Trophoblast cell (in vitro differentiated cells and primary cell): ENCODE results near the gene LRRC8D.

Source experiments
- DNase-seq, 2 donors: peaks; one replicate each; pipeline ENCODE4 v3.0.0-alpha.2; 2016
- H2AFZ ChIP-seq: 2 replicates; pipeline ENCODE4 v1.6.1; 2013; ENCODE audit warnings: low read length, moderate library complexity, mild to moderate bottlenecking; ENCODE audit not compliant: insufficient read depth, poor library complexity
- H2AK5ac ChIP-seq: 2 replicates; pipeline ENCODE4 v1.6.1; 2013; ENCODE audit warnings: mild to moderate bottlenecking, low read length
- H2BK120ac ChIP-seq: 2 replicates; pipeline ENCODE4 v1.6.1; 2013; ENCODE audit warnings: low read length, mild to moderate bottlenecking, moderate library complexity; ENCODE audit not compliant: insufficient read depth, poor library complexity
- H2BK12ac ChIP-seq: 2 replicates; pipeline ENCODE4 v1.6.1; 2013; ENCODE audit warnings: mild to moderate bottlenecking, low read length, moderate library complexity
- H2BK5ac ChIP-seq: 2 replicates; pipeline ENCODE4 v1.6.1; 2013; ENCODE audit warnings: low read length, low read depth, moderate library complexity, mild to moderate bottlenecking; ENCODE audit not compliant: poor library complexity
- H3K14ac ChIP-seq: 2 replicates; pipeline ENCODE4 v1.6.1; 2013; ENCODE audit warnings: mild to moderate bottlenecking, low read length
- H3K18ac ChIP-seq: 2 replicates; pipeline ENCODE4 v1.6.1; 2013; ENCODE audit warnings: mild to moderate bottlenecking, low read length
- H3K23ac ChIP-seq: 2 replicates; pipeline ENCODE4 v1.6.1; 2013; ENCODE audit warnings: low read length
- H3K27ac ChIP-seq: 2 replicates; pipeline ENCODE4 v1.5.1; 2013; ENCODE audit warnings: low read depth, mild to moderate bottlenecking, inconsistent platforms, low read length, moderate library complexity
- H3K27me3 ChIP-seq: 2 replicates; pipeline ENCODE4 v1.6.1; 2013; ENCODE audit warnings: inconsistent platforms, mild to moderate bottlenecking, low read length, moderate library complexity; ENCODE audit not compliant: insufficient read depth
- H3K36me3 ChIP-seq, 2 experiments: 1 replicate in 1 of 2; 2 replicates in 1 of 2; pipeline ENCODE4 v1.6.1; 2013; ENCODE audit warnings: low read length in 2 of 2, mild to moderate bottlenecking in 2 of 2, moderate library complexity in 1 of 2; ENCODE audit not compliant: insufficient read depth in 2 of 2, control insufficient read depth in 1 of 2
- H3K4ac ChIP-seq: 2 replicates; pipeline ENCODE4 v1.6.1; 2013; ENCODE audit warnings: low read depth, mild to moderate bottlenecking, low read length, moderate library complexity
- H3K4me1 ChIP-seq, 2 experiments: 1 replicate in 1 of 2; 2 replicates in 1 of 2; pipeline ENCODE4 v1.6.1; 2013; ENCODE audit warnings: low read length in 2 of 2, mild to moderate bottlenecking in 2 of 2, moderate library complexity in 1 of 2; ENCODE audit not compliant: insufficient read depth in 2 of 2, control insufficient read depth in 1 of 2
- H3K4me2 ChIP-seq: 2 replicates; pipeline ENCODE4 v1.6.1; 2013; ENCODE audit warnings: inconsistent platforms, mild to moderate bottlenecking, low read length, moderate library complexity
- H3K4me3 ChIP-seq: 2 replicates; pipeline ENCODE4 v1.5.1; 2013; ENCODE audit warnings: mild to moderate bottlenecking, low read depth, low read length, inconsistent platforms
- H3K79me1 ChIP-seq: one replicate; pipeline ENCODE4 v1.6.1; 2013; ENCODE audit warnings: low read length
- H3K79me2 ChIP-seq: 2 replicates; pipeline ENCODE4 v1.6.1; 2013; ENCODE audit warnings: low read length, mild to moderate bottlenecking; ENCODE audit not compliant: control insufficient read depth, insufficient read depth, poor library complexity
- H3K9ac ChIP-seq: 2 replicates; pipeline ENCODE4 v1.6.1; 2013; ENCODE audit warnings: mild to moderate bottlenecking, low read length
- H3K9me3 ChIP-seq: 2 replicates; pipeline ENCODE4 v1.6.1; 2013; ENCODE audit warnings: low read depth, mild to moderate bottlenecking, control low read depth, inconsistent platforms, low read length; ENCODE audit not compliant: insufficient read depth
- H4K12ac ChIP-seq: 2 replicates; pipeline ENCODE4 v1.6.1; 2013; ENCODE audit warnings: low read depth, mild to moderate bottlenecking, low read length, moderate library complexity
- H4K8ac ChIP-seq: 2 replicates; pipeline ENCODE4 v1.6.1; 2013; ENCODE audit warnings: low read depth, mild to moderate bottlenecking, low read length, moderate library complexity
- H4K91ac ChIP-seq: one replicate; pipeline ENCODE4 v1.6.1; 2013; ENCODE audit warnings: low read depth, mild to moderate bottlenecking, low read length, moderate library complexity
- WGBS: extraction: QIAGEN DNeasy Blood & Tissue Kit; methylation state at CpG from one replicate; pipeline ENCODE4 v1.1.7; 2013; ENCODE audit warnings: missing lambda C conversion rate; ENCODE audit not compliant: insufficient read length, insufficient coverage; ENCODE audit errors: extremely low coverage; 5-methylcytosine and 5-hydroxymethylcytosine counted together

The LRRC8D gene

GRCh38 chr1:89892816-89893215, 72.0 kb downstream of the LRRC8D start:
- Histone ChIP-seq H3K23ac (no peak overlapping the region), H3K14ac (no peak overlapping the region), H2AFZ (no peak overlapping the region), H3K27me3 (no peaks in the 10 kb centered on the region), H2BK5ac (no peak overlapping the region), H2BK120ac (no peak overlapping the region), H4K12ac (no peak overlapping the region), H4K91ac (no peak overlapping the region), H3K79me2 (peaks cover 3% of the 10 kb centered on the region), H3K27ac (no peak overlapping the region), H3K18ac (no peak overlapping the region), H2AK5ac (no peak overlapping the region), H3K36me3 (peaks cover 0 to 4% of the 10 kb centered on the region in 2 experiments), H3K4me1 (peaks cover 12 to 20% of the 10 kb centered on the region in 2 experiments), H4K8ac (no peak overlapping the region), H3K79me1 (peaks cover 15% of the 10 kb centered on the region), H3K9ac (no peak overlapping the region), H3K4me3 (no peak overlapping the region), H3K9me3 (no peaks in the 10 kb centered on the region), H3K4ac (no peak overlapping the region), H3K4me2 (no peak overlapping the region), H2BK12ac (no peak overlapping the region)
- no peak for DNase-seq
- no CpG with 5 or more reads among the region's 1 CpG for WGBS

DNA sequence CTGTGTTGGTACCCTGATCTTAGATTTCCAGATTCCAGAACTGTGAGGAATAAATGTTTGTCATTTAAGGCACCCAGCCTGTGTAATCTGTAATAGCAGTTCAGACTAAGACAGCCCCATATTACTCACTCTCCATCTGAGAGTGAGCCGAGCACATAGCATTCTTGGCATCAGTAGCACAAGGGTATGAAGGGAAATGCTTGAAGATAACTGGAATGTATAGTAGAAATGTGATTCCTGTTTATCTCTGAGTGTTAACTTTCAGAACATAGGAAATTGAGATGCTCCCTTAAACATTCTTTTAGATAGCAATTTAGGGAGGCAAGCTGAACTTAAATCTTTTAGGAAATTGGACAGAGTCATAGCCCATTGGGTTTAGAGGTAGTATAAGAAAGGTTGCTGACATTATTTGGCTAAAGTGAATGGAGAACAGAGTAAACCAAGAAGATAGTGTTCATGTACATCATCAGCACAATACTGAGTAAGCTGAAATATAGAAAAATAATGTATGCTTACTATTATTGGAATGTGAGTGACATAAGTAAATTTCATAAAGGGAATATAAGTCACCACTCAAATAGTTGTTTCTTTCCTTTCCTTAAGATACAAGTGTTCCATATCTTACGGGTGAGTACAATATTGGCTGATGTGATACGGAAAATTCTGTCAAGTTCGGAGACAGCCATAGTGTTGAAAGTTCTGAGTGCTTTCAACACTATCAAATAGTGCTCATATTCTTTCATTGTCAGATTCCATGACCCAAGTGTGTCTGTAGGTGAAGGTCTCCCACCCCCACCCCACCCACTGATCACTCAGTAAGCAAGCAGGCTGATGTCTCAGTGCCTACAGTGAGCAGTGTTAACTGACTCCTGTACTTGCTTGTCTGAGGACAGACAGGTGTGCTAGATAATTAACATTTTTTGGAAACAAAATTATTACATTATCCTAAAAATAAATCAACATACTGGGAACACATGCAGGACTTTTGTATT, 73.7 kb downstream of the LRRC8D start:
- Histone ChIP-seq H3K4me3 (no peak overlapping the region), H3K9ac (no peak overlapping the region)

DNA sequence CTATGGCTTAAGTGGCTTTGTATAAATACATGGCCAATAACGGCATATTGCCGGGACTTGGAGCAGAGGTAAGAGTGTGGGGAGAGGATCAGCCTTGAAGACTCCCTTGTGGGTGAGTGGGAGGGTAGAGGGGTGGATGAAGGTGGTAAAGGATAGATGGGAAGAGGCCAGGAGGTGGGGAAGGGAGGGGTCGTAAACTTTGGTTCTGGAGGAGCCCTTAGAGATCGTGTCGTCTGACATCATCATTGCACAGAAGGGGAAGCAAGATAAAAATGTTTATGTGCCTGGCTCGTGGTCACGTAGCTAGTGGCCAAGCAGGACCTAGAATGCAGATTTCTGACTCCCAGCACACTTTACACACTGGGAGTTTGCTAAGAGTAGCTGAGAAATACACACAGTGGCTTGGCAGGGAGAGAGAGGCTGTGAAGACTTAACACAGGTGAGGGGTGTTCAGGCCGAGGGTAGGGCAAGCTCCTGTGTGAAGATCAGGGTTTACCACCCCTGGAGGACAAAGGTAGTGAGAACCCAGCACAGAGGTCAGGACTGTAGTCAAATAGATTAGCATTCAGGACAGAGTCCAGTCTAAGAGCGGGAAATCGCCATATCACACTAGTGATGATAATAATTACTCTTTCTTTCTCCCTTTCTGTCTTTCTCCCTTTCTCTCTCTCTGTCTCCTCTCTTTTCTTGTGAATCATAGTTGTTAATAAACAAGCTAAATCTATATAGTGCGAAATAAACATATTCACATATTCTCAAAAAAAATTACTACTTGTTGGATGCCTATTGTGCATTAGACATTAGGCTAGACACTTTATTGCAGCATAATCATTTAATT, 75.5 kb downstream of the LRRC8D start:
- H3K27me3 ChIP-seq, result no peaks in the 10 kb centered on the region
- H3K23ac ChIP-seq, result no peak overlapping the region
- H4K12ac ChIP-seq, result no peak overlapping the region
- no peak overlapping the region for H3K27ac ChIP-seq
- no peak overlapping the region for H3K18ac ChIP-seq
- H2BK12ac ChIP-seq, result peak overlapping the region; percentile 51
- no peak overlapping the region for H3K9ac ChIP-seq
- peaks cover 2 to 13% of the 10 kb centered on the region in 2 experiments for H3K4me1 ChIP-seq
- no peak overlapping the region for H2BK5ac ChIP-seq
- no peak overlapping the region for H4K91ac ChIP-seq
- H3K79me1 ChIP-seq, result peaks cover 2% of the 10 kb centered on the region
- no peak overlapping the region for H3K14ac ChIP-seq
- WGBS, result no CpG with 5 or more reads among the region's 11 CpGs
- no peak overlapping the region for H3K4me2 ChIP-seq
- no peak for DNase-seq
- no peak overlapping the region for H2BK120ac ChIP-seq
- no peak overlapping the region for H2AK5ac ChIP-seq
- no peaks in the 10 kb centered on the region for H3K79me2 ChIP-seq
- H3K9me3 ChIP-seq, result no peaks in the 10 kb centered on the region
- no peak overlapping the region for H3K4ac ChIP-seq
- no peak overlapping the region for H3K4me3 ChIP-seq
- H3K36me3 ChIP-seq, result peaks cover 0 to 4% of the 10 kb centered on the region in 2 experiments
- no peak overlapping the region for H4K8ac ChIP-seq
- H2AFZ ChIP-seq, result no peak overlapping the region

More for the DNA sequence above, 73.7 kb downstream of the LRRC8D start:
- Histone ChIP-seq H2AFZ (no peak overlapping the region), H2BK5ac (no peak overlapping the region), H3K27ac (no peak overlapping the region), H4K91ac (no peak overlapping the region), H4K8ac (no peak overlapping the region), H3K79me2 (peaks cover 2% of the 10 kb centered on the region), H3K4me1 (peaks cover 9 to 19% of the 10 kb centered on the region in 2 experiments), H3K14ac (no peak overlapping the region), H3K27me3 (no peaks in the 10 kb centered on the region), H2BK12ac (no peak overlapping the region), H3K23ac (no peak overlapping the region), H3K4ac (no peak overlapping the region), H2BK120ac (no peak overlapping the region), H3K79me1 (peaks cover 11% of the 10 kb centered on the region), H2AK5ac (no peak overlapping the region), H3K9me3 (no peaks in the 10 kb centered on the region), H4K12ac (no peak overlapping the region), H3K36me3 (peaks cover 0 to 4% of the 10 kb centered on the region in 2 experiments), H3K4me2 (no peak overlapping the region), H3K18ac (no peak overlapping the region)
- WGBS, result no CpG with 5 or more reads among the region's 4 CpGs
- DNase-seq, result peak; percentile 83 to 94

DNA sequence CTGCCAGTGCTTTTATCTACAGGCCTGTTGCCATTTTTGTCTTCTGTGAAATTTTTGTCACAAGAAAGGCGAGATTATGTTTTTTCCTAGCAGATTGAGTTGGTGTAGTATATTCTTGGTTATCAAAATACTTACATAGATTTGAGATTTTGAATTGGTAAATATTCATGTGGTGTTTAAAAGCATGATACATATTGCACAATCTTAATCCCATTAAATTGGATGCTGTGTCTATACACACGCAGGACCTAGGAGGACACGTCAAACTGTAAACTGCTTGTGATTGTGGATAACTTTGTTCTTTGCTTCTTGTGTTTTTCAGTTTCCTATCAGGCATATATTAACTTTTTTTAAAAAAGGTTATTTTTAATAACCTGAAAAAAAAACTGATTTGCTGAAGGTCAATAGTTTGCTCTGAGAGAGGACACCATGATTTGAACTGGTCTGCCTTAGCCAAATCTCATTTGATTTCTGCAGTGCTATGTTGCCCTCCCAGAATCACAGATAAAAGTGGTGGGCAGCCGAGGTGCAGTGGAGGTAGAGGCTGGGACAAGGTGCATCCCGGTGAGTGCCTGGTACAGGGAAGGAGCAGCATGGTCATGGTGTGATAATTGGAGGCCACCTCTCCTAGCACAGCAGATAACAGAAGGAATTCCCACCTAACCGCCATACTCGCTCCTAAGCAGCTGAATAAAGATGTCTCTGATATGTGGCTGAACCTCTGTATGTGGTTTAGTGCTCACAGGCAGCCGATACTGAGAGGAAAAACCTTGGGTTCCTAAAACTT, 76.7 kb downstream of the LRRC8D start:
- Histone ChIP-seq H2BK120ac (no peak overlapping the region), H4K8ac (no peak overlapping the region), H3K79me1 (peaks cover 2% of the 10 kb centered on the region), H3K4me3 (no peak overlapping the region), H3K79me2 (no peaks in the 10 kb centered on the region), H3K27me3 (no peaks in the 10 kb centered on the region), H3K9me3 (no peaks in the 10 kb centered on the region), H4K91ac (no peak overlapping the region), H3K4me1 (peaks cover 2 to 13% of the 10 kb centered on the region in 2 experiments), H3K27ac (no peak overlapping the region), H2AFZ (no peak overlapping the region), H2BK12ac (no peak overlapping the region), H4K12ac (no peak overlapping the region), H3K36me3 (peaks cover 0 to 4% of the 10 kb centered on the region in 2 experiments), H2AK5ac (peak overlapping the region; percentile 60), H3K23ac (no peak overlapping the region), H3K14ac (peak overlapping the region; percentile 71), H3K9ac (no peak overlapping the region), H2BK5ac (no peak overlapping the region), H3K18ac (peak overlapping the region; percentile 1), H3K4ac (no peak overlapping the region), H3K4me2 (no peak overlapping the region)
- no CpG with 5 or more reads among the region's 8 CpGs for WGBS
- DNase-seq, result no peak
